IMR-90 (cell line): ENCODE data around the gene PNCK. TPM values are rescaled to one million over a fixed set of nuclear protein-coding genes. Genes with fewer than 3 reads are reported as not detected.

Source experiments
- ATAC-seq: fragments of 200-7000 bp; cut with Tn5 transposase; 2 replicates; pipeline ENCODE4 v1.9.1; 2020; ENCODE audit warnings: low read depth, mild to moderate bottlenecking, moderate library complexity
- BruUV-seq: library from RNA; stranded (reverse); fragments of 400-500 nt; replicated peaks from 2 replicates; lab custom pipeline; 2021; lab: Mats Ljungman, UMichigan
- CTCF ChIA-PET: fragments of 300-600 bp; formaldehyde crosslinking; extraction: SDS; loops from one replicate; lab custom pipeline; 2021; ENCODE audit warnings: antibody characterized with exemption; lab: Yijun Ruan, JAX
- POLR2A ChIA-PET: fragments of 300-600 bp; sonication (Branson Sonifier 250); formaldehyde crosslinking; loops from one replicate; lab custom pipeline; 2022; ENCODE audit warnings: antibody characterized with exemption; ENCODE audit not compliant: unreplicated experiment; lab: Charles Lee
- DNase-seq: peaks from one replicate; pipeline ENCODE4 v3.0.0; 2013
- H2AFZ ChIP-seq: replicated peaks from 2 replicates; pipeline ENCODE3; 2013; ENCODE audit warnings: low read length, mild to moderate bottlenecking; ENCODE audit not compliant: poor library complexity
- H2AK5ac ChIP-seq: 2 replicates; pipeline ENCODE4 v1.6.1; 2013; ENCODE audit warnings: low read depth, low read length, inconsistent platforms
- H2AK9ac ChIP-seq: replicated peaks from 2 replicates; pipeline ENCODE3; 2013; ENCODE audit warnings: mild to moderate bottlenecking, low read depth, low read length, moderate library complexity; ENCODE audit not compliant: poor library complexity
- H2BK120ac ChIP-seq: 2 replicates; pipeline ENCODE4 v1.6.1; 2013; ENCODE audit warnings: low read depth, low read length, inconsistent platforms
- H2BK15ac ChIP-seq: 3 replicates; pipeline ENCODE4 v1.6.1; 2013; ENCODE audit warnings: low read depth, low read length, inconsistent platforms
- H2BK20ac ChIP-seq: 2 replicates; pipeline ENCODE4 v1.6.1; 2013; ENCODE audit warnings: low read depth, mild to moderate bottlenecking, inconsistent platforms, low read length, moderate library complexity
- H2BK5ac ChIP-seq: 2 replicates; pipeline ENCODE4 v1.6.1; 2013; ENCODE audit warnings: mild to moderate bottlenecking, low read depth, low read length, inconsistent platforms; ENCODE audit not compliant: poor library complexity, severe bottlenecking
- H3K14ac ChIP-seq: replicated peaks from 2 replicates; pipeline ENCODE4 v1.6.1; 2013; ENCODE audit warnings: low read depth, low read length, inconsistent platforms
- H3K18ac ChIP-seq: 2 replicates; pipeline ENCODE4 v1.6.1; 2013; ENCODE audit warnings: low read depth, low read length, control low read depth
- H3K23ac ChIP-seq: 2 replicates; pipeline ENCODE4 v1.6.1; 2013; ENCODE audit warnings: low read depth, low read length, inconsistent platforms
- H3K27ac ChIP-seq: 2 replicates; pipeline ENCODE4 v1.5.1; 2013; ENCODE audit warnings: mild to moderate bottlenecking, control low read depth, low read length; ENCODE audit not compliant: insufficient read depth
- H3K27me3 ChIP-seq: 2 replicates; pipeline ENCODE4 v1.6.1; 2013; ENCODE audit warnings: low read length; ENCODE audit not compliant: control insufficient read depth, insufficient read depth
- H3K36me3 ChIP-seq: 2 replicates; pipeline ENCODE4 v1.6.1; 2013; ENCODE audit warnings: low read length, mixed read lengths; ENCODE audit not compliant: control insufficient read depth, insufficient read depth
- H3K4ac ChIP-seq: 2 replicates; pipeline ENCODE4 v1.6.1; 2013; ENCODE audit warnings: low read depth, low read length, inconsistent platforms
- H3K4me1 ChIP-seq: 2 replicates; pipeline ENCODE4 v1.6.1; 2013; ENCODE audit warnings: low read length, mixed read lengths; ENCODE audit not compliant: control insufficient read depth, insufficient read depth
- H3K4me2 ChIP-seq: 2 replicates; pipeline ENCODE4 v1.6.1; 2013; ENCODE audit warnings: low read depth, mild to moderate bottlenecking, control low read depth, low read length, moderate library complexity
- H3K4me3 ChIP-seq: 2 replicates; pipeline ENCODE4 v1.5.1; 2013; ENCODE audit warnings: low read depth, mild to moderate bottlenecking, control low read depth, low read length, moderate library complexity; ENCODE audit not compliant: insufficient read depth
- H3K56ac ChIP-seq: 2 replicates; pipeline ENCODE4 v1.6.1; 2013; ENCODE audit warnings: low read length, inconsistent platforms; ENCODE audit not compliant: insufficient read depth; ENCODE audit errors: extremely low read depth
- H3K79me1 ChIP-seq, 2 experiments: 2 replicates each; pipeline ENCODE4 v1.6.1; 2013; ENCODE audit warnings: low read length in 2 of 2, inconsistent platforms in 1 of 2, low read depth in 1 of 2
- H3K9ac ChIP-seq: 2 replicates; pipeline ENCODE4 v1.6.1; 2013; ENCODE audit warnings: low read depth, low read length, control low read depth
- H3K9me1 ChIP-seq: 2 replicates; pipeline ENCODE4 v1.6.1; 2013; ENCODE audit warnings: low read length, inconsistent platforms; ENCODE audit not compliant: insufficient read depth
- H3K9me3 ChIP-seq: 2 replicates; pipeline ENCODE4 v1.6.1; 2013; ENCODE audit warnings: low read length; ENCODE audit not compliant: control insufficient read depth, insufficient read depth
- H4K20me1 ChIP-seq: 2 replicates; pipeline ENCODE4 v1.6.1; 2013; ENCODE audit warnings: low read length, inconsistent platforms; ENCODE audit not compliant: insufficient read depth
- H4K5ac ChIP-seq: 2 replicates; pipeline ENCODE4 v1.6.1; 2013; ENCODE audit warnings: mild to moderate bottlenecking, low read depth, low read length, control low read depth
- H4K8ac ChIP-seq, 2 experiments: 2 replicates each; pipeline ENCODE4 v1.6.1; 2013; ENCODE audit warnings: low read depth in 2 of 2, low read length in 2 of 2, control low read depth in 1 of 2, inconsistent platforms in 1 of 2
- H4K91ac ChIP-seq: 2 replicates; pipeline ENCODE4 v1.6.1; 2013; ENCODE audit warnings: low read depth, low read length, inconsistent platforms; ENCODE audit not compliant: insufficient read depth
- BHLHE40 ChIP-seq: fragments of 150-350 bp; IDR thresholded peaks from 2 replicates; pipeline ENCODE4 v1.6.1; 2016; ENCODE audit warnings: mild to moderate bottlenecking, low read depth, low read length
- CEBPB ChIP-seq: IDR thresholded peaks from 2 replicates; pipeline ENCODE4 v1.6.1; 2012; ENCODE audit warnings: low read depth, low read length, improper control_type of control experiment
- CHD1 ChIP-seq: IDR thresholded peaks from 2 replicates; pipeline ENCODE4 v1.6.1; 2012; ENCODE audit warnings: low read depth, low read length, improper control_type of control experiment
- MAFK ChIP-seq: IDR thresholded peaks from 2 replicates; pipeline ENCODE4 v1.6.1; 2012; ENCODE audit warnings: low read depth, low read length, improper control_type of control experiment
- MAZ ChIP-seq: IDR thresholded peaks from 2 replicates; pipeline ENCODE4 v1.6.1; 2012; ENCODE audit warnings: low read depth, mild to moderate bottlenecking, low read length, improper control_type of control experiment, moderate library complexity, borderline replicate concordance
- MXI1 ChIP-seq: IDR thresholded peaks from 2 replicates; pipeline ENCODE4 v1.6.1; 2012; ENCODE audit warnings: low read depth, mild to moderate bottlenecking, low read length, moderate library complexity, borderline replicate concordance
- POLR2A ChIP-seq: IDR thresholded peaks from 2 replicates; pipeline ENCODE4 v1.6.1; 2012; ENCODE audit warnings: mild to moderate bottlenecking, low read depth, low read length
- RCOR1 ChIP-seq: IDR thresholded peaks from 2 replicates; pipeline ENCODE4 v1.6.1; 2012; ENCODE audit warnings: mild to moderate bottlenecking, low read length, improper control_type of control experiment; ENCODE audit not compliant: insufficient replicate concordance
- RFX5 ChIP-seq: IDR thresholded peaks from 2 replicates; pipeline ENCODE4 v1.8.0; 2012; ENCODE audit warnings: low read depth, mild to moderate bottlenecking, low read length, moderate library complexity
- USF2 ChIP-seq: fragments of 150-350 bp; IDR thresholded peaks from 2 replicates; pipeline ENCODE4 v1.6.1; 2017; ENCODE audit warnings: mild to moderate bottlenecking, antibody characterized with exemption, low read length, low read depth
- WGBS, 2 experiments: methylation state at CpG; one replicate each; pipeline versions ENCODE4 v1.1.5 to v1.1.7; 2013; ENCODE audit warnings: missing lambda C conversion rate in 2 of 2; ENCODE audit not compliant: insufficient read length in 1 of 2; ENCODE audit errors: extremely low coverage in 2 of 2; 5-methylcytosine and 5-hydroxymethylcytosine counted together
- dilution Hi-C: fragments of 300-500 bp; cut with HindIII; formaldehyde crosslinking; loops from one replicate; pipeline ENCODE4 v1.14.3; 2018; ENCODE audit warnings: low sequenced_read_pairs; ENCODE audit not compliant: unreplicated experiment
- in situ Hi-C: fragments of 300-500 bp; cut with MboI; formaldehyde crosslinking; loops from 3 replicates; pipeline ENCODE4 v1.14.3; 2019; ENCODE audit warnings: low sequenced_read_pairs, inconsistent platforms, mixed read lengths
- intact Hi-C: fragments of 100-400 bp; cut with micrococcal nuclease; formaldehyde crosslinking; loops from 2 replicates; pipeline ENCODE4 v1.10.0; 2022
- polyA plus RNA-seq, 3 experiments: library from polyadenylated mRNA; depleted of rRNA; stranded (reverse); fragments of >200 nt; gene quantifications; 2 replicates each; pipeline ENCODE4 v1.2.3, GENCODE V29; 2012; ENCODE audit warnings: low replicate concordance in 1 of 3
- total RNA-seq: library from RNA; depleted of rRNA; stranded (reverse); fragments of >200 nt; gene quantifications from 2 replicates; pipeline ENCODE4 v1.2.3, GENCODE V29; 2012

The PNCK gene
- total and polyA plus RNA-seq, 2 of the 4 experiments (the other 2 are of a cell fraction), result 0.18 to 0.22 TPM

GRCh38 chrX:153626025-153626633 is 47.5 kb downstream of the PNCK start:
- dilution Hi-C loops, result no loop called here
- no peak for TF ChIP-seq CEBPB
- TF ChIP-seq CHD1, result no peak
- TF ChIP-seq POLR2A, result no peak
- no peak for TF ChIP-seq USF2
- TF ChIP-seq MAFK, result no peak
- no peak for TF ChIP-seq RCOR1
- no peak for TF ChIP-seq RFX5
- no peak for TF ChIP-seq MXI1
- TF ChIP-seq MAZ, result no peak
- no peak for TF ChIP-seq BHLHE40
- no peak overlapping the region for H2BK5ac ChIP-seq
- no TSS peak for BruUV-seq
- no peak overlapping the region for H4K5ac ChIP-seq
- no peaks in the 10 kb centered on the region for H3K36me3 ChIP-seq
- ATAC-seq (no peak), DNase-seq (no peak)
- intact Hi-C loops, result no loop called here
- no peak overlapping the region for H2AK9ac ChIP-seq
- H3K27me3 ChIP-seq, result peaks cover 23% of the 10 kb centered on the region
- H2AK5ac ChIP-seq, result no peak overlapping the region
- H3K56ac ChIP-seq, result no peak overlapping the region
- no peaks in the 10 kb centered on the region; the same call in 1 of the 2 replicates for H3K9me3 ChIP-seq
- no peaks in the 10 kb centered on the region for H3K9me1 ChIP-seq
- H4K8ac ChIP-seq, result no peak overlapping the region
- no peak overlapping the region for H3K4me2 ChIP-seq
- POLR2A ChIA-PET, result no interaction called here
- no peak overlapping the region for H3K9ac ChIP-seq
- in situ Hi-C loops, result no loop called here
- H3K4me3 ChIP-seq, result no peak overlapping the region
- H4K91ac ChIP-seq, result no peak overlapping the region
- H3K4me1 ChIP-seq, result no peaks in the 10 kb centered on the region
- H3K14ac ChIP-seq, result no peak overlapping the region
- H4K20me1 ChIP-seq, result no peaks in the 10 kb centered on the region
- no peak overlapping the region for H2BK20ac ChIP-seq
- H3K18ac ChIP-seq, result no peak overlapping the region
- H2AFZ ChIP-seq, result no peak overlapping the region
- H3K23ac ChIP-seq, result no peak overlapping the region
- no peak overlapping the region for H3K27ac ChIP-seq
- CTCF ChIA-PET, result no interaction called here
- 68% methylated on average over 8 of the region's 16 CpGs; no CpG with 5 or more reads in 1 of the 2 experiments for WGBS, 2 experiments
- no peak overlapping the region for H2BK120ac ChIP-seq
- H3K79me1 ChIP-seq, result no peaks in the 10 kb centered on the region
- no peak overlapping the region for H2BK15ac ChIP-seq
- no peak overlapping the region for H3K4ac ChIP-seq
